Measurements from ENCODE around the gene ACYP2.

DNA sequence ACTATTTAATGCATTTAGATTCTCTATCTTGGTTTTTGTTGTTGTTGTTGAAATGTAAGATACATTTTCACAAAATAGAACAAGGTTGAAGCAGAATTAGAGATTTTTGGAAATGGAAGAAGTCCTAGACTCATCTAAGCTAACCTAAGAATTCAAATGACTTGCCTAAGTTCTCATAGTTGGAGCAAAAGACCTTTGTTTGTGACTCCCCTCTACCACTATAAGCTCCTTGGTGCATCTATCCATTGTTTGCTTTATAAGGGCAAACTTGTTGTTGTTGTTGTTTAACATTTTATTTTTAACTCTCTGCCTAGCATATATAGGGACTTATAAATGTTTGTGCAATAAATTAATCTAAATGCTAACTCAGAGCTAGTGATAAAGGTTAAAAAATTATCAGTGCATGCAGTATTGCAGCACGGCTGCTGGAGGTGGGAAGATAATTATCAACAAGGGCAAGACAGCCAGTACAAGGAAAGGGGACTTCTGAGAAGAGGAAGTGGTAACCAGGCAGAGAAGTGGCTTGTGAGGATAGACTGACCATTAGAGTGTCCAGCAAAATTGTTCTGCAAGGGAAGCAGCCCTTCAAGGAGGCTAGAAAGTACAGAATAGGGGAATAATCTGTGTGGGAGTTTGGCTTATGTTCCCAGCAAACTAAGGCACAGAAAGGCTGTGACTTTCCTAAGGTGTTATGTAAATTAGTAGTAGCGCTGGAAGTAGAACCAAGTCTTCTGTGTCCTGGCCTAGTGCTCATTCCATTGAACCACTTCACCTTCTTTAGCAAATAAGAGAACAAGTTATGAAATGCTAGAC is 38.1 kb upstream of the ACYP2 start:
- TF ChIP-seq, protein P1, sequence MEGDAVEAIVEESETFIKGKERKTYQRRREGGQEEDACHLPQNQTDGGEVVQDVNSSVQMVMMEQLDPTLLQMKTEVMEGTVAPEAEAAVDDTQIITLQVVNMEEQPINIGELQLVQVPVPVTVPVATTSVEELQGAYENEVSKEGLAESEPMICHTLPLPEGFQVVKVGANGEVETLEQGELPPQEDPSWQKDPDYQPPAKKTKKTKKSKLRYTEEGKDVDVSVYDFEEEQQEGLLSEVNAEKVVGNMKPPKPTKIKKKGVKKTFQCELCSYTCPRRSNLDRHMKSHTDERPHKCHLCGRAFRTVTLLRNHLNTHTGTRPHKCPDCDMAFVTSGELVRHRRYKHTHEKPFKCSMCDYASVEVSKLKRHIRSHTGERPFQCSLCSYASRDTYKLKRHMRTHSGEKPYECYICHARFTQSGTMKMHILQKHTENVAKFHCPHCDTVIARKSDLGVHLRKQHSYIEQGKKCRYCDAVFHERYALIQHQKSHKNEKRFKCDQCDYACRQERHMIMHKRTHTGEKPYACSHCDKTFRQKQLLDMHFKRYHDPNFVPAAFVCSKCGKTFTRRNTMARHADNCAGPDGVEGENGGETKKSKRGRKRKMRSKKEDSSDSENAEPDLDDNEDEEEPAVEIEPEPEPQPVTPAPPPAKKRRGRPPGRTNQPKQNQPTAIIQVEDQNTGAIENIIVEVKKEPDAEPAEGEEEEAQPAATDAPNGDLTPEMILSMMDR (IDR thresholded peaks at IDR 0.05), result no peak
- no peak for TF ChIP-seq POLR2A (IDR thresholded peaks at IDR 0.05)
